ENCODE results near the gene MACROD1. TPM values are rescaled to one million over a fixed set of nuclear protein-coding genes. Genes with fewer than 3 reads are reported as not detected.

The MACROD1 gene
- total RNA-seq, 4 donors from 2014 or later, result 17.1 to 30.0 (median 29.3) TPM

DNA sequence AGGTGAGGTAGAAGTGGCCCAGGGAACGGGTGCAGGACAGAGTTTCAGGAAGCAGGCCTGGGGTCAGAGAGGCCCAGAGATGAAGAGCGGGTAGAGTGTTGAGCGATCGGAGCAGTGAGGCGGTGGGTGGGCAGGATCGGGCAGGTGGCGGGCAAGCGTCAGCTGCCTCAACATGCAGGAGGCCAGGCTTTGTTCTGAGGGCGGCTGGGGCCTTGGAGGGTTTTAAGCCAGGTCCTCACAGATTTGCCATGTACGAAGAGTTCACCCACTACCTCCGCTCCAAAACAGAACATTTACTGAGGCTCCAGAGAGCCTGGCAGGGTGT lies 100.8 kb downstream of the MACROD1 start:
- TF ChIP-seq, protein P1, sequence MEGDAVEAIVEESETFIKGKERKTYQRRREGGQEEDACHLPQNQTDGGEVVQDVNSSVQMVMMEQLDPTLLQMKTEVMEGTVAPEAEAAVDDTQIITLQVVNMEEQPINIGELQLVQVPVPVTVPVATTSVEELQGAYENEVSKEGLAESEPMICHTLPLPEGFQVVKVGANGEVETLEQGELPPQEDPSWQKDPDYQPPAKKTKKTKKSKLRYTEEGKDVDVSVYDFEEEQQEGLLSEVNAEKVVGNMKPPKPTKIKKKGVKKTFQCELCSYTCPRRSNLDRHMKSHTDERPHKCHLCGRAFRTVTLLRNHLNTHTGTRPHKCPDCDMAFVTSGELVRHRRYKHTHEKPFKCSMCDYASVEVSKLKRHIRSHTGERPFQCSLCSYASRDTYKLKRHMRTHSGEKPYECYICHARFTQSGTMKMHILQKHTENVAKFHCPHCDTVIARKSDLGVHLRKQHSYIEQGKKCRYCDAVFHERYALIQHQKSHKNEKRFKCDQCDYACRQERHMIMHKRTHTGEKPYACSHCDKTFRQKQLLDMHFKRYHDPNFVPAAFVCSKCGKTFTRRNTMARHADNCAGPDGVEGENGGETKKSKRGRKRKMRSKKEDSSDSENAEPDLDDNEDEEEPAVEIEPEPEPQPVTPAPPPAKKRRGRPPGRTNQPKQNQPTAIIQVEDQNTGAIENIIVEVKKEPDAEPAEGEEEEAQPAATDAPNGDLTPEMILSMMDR (IDR thresholded peaks at IDR 0.05), result no peak
- Histone ChIP-seq H3K4me1 (peaks cover 0 to 11% (median 0%) of the 10 kb centered on the region in 4 donors), H3K36me3 (no peaks in the 10 kb centered on the region), H3K27me3 (no peaks in the 10 kb centered on the region), H3K4me3 (no peak overlapping the region), H3K9me3 (no peaks in the 10 kb centered on the region), H3K27ac (no peak overlapping the region)
- DNase-seq, result no peak

DNA sequence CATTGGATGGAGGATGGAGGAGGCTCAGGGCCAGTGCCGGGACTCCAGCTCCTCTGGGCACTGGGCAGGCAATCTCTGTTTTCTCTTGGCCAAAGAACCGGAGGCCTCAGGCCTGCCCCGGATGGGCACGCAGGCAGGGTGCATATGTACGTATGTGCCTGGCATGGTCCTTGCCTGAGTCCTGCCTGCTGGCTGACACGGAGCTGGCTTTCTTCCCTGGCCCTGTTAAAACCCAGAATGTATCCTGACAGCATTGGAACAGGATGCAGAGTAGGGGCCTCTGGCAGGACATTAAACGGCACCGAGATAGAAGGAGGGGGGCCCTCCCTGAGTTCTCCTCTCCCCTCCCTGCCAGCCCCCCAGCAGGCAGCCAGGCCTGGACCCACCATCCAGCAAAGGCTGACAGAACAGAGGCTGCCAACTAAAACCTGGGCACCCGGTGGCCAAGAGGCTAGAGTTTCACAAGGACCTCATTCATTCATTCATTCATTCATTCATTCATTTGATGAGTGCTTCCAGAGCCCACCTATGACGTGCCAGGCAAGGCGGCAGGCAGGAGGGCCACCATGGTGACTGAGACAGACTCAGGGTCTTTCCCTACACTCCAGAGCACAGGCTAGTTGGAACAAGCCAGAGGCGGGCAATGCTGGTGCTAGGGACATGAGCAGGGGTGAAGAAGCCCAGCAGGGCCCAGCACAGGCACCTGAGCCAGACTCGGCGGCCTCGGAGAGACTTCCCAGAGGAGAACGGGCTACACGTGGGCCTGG lies 101.4 kb downstream of the MACROD1 start:
- DNase-seq, result no peak
- Histone ChIP-seq H3K4me1 (peaks cover 0 to 11% (median 0%) of the 10 kb centered on the region in 4 donors), H3K9me3 (no peaks in the 10 kb centered on the region), H3K4me3 (no peak overlapping the region), H3K27me3 (no peaks in the 10 kb centered on the region), H3K27ac (no peak overlapping the region), H3K36me3 (no peaks in the 10 kb centered on the region)
- TF ChIP-seq, protein P1 (IDR thresholded peaks at IDR 0.05), result no peak
- TF ChIP-seq POLR2A (IDR thresholded peaks at IDR 0.05), result no peak

DNA sequence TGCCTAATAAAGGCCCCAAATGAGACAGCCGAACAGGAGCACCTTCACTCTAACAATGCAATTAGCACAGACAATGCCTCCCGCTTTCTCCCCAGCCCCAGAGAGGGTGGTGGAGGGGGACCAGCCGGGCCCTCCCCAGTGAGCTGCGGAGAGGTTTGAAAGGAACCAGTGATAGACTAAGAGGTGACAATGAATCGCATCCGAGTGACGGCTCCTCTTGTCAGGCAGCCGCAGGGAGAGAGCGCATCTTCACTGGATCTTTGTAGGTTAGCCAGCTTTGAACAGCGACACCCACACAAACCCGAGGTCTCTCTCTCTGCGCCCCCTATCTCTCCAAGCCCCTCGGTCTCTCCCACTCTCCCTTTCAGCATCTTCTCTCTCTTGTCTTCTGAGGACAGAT lies 102.1 kb downstream of the MACROD1 start:
- no peak for DNase-seq
- Histone ChIP-seq H3K9me3 (no peaks in the 10 kb centered on the region), H3K4me3 (no peak overlapping the region), H3K27ac (no peak overlapping the region), H3K27me3 (no peaks in the 10 kb centered on the region), H3K36me3 (no peaks in the 10 kb centered on the region), H3K4me1 (peaks cover 0 to 11% (median 0%) of the 10 kb centered on the region in 4 donors)
- TF ChIP-seq, protein P1 (IDR thresholded peaks at IDR 0.05), result no peak
- no peak for TF ChIP-seq POLR2A (IDR thresholded peaks at IDR 0.05)

DNA sequence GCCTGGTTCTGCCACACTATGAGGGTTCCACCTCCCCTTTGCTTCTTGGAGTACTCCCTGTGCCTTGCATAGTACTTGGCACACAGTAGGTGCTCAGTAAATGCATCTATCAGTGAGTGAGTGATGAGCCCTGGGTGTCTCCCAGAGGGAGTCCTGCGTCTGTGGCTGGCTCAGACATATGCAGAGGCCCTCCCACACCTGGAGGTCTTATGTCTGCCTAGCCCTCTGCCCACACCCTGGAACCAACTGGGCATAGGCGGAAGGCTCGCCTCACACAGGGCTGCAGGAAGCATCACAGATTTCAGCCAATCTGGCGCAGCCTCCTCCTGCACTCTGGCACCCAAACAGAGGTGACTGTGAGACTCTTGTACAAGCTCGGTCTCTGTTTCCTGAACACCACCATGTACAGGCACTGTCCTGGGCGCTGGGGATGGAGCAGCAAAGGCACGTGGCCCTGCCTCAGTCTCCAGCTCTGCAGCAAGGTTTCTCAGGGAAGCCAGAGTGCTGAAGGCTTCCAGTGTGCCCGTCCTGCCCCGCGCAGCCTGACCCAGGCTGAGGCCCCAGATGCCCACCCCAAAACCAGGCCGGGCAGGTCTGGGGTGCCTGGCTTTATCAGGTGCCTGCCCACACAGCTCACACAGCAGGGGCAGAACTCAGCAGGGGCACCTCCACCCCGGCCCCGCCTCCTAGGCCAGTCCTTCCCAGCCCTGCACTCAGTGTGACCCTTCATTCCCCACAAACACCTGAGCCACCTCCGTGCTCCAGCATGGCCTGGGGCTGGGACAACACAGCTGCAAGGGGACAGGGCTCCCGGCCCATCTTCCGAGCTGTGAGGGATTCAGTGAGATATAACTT lies 103.5 kb downstream of the MACROD1 start:
- DNase-seq, result no peak
- Histone ChIP-seq H3K9me3 (no peaks in the 10 kb centered on the region), H3K4me1 (peaks cover 0 to 11% (median 0%) of the 10 kb centered on the region in 4 donors), H3K27me3 (no peaks in the 10 kb centered on the region), H3K4me3 (no peak overlapping the region), H3K27ac (no peak overlapping the region), H3K36me3 (no peaks in the 10 kb centered on the region)
- TF ChIP-seq POLR2A (IDR thresholded peaks at IDR 0.05), result no peak
- TF ChIP-seq, protein P1 (IDR thresholded peaks at IDR 0.05), result no peak

DNA sequence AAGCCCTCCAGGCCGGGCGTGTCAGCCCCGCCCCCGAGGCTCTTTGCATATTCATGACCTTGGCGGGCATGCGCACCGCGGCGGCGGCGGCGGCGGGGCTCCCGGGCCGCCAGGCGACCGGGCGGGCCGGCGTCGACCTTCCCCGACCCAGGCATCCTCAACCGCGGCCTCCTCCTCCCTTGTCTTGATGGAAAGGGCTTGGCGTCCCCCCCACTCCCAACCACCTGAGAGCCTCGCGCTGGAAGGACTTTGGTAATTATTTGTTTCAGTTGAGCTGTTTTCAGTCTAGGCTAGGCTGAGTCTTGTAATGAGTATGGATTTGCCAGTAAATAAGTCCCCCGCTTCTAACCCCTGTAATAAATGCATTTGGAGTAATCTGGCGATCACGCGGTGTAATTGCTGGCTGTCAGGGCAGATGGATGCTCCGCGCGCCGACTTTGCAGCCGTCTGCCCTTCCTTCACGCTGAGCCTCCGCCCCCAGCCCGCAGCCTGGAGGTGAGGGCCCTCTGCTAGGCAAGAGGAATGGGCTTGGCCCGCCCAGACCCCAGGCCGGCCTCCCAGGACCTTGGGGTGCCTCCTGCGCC lies 105.0 kb downstream of the MACROD1 start:
- no peaks in the 10 kb centered on the region for H3K9me3 ChIP-seq
- DNase-seq, result peak in 2 of 3 donors; percentile 41 to 54
- peaks cover 0 to 11% (median 0%) of the 10 kb centered on the region in 4 donors for H3K4me1 ChIP-seq
- H3K4me3 ChIP-seq, result peak overlapping the region; percentile 14 to 48 (median 36)
- H3K27me3 ChIP-seq, result no peaks in the 10 kb centered on the region
- no peaks in the 10 kb centered on the region for H3K36me3 ChIP-seq
- TF ChIP-seq, protein P1 (IDR thresholded peaks at IDR 0.05), result no peak
- TF ChIP-seq POLR2A (IDR thresholded peaks at IDR 0.05), result no peak
- H3K27ac ChIP-seq, result no peak overlapping the region

All from Peyer's patch (tissue), 4 donors.